GM21526 (cell line): ENCODE results near the gene REX1BD.

Experiments used
- ATAC-seq: cut with Tn5 transposase; IDR thresholded peaks from one replicate; pipeline ENCODE4 v1.9.1; 2021; ENCODE audit warnings: moderate library complexity; ENCODE audit not compliant: unreplicated experiment, low FRiP score

REX1BD gene

DNA sequence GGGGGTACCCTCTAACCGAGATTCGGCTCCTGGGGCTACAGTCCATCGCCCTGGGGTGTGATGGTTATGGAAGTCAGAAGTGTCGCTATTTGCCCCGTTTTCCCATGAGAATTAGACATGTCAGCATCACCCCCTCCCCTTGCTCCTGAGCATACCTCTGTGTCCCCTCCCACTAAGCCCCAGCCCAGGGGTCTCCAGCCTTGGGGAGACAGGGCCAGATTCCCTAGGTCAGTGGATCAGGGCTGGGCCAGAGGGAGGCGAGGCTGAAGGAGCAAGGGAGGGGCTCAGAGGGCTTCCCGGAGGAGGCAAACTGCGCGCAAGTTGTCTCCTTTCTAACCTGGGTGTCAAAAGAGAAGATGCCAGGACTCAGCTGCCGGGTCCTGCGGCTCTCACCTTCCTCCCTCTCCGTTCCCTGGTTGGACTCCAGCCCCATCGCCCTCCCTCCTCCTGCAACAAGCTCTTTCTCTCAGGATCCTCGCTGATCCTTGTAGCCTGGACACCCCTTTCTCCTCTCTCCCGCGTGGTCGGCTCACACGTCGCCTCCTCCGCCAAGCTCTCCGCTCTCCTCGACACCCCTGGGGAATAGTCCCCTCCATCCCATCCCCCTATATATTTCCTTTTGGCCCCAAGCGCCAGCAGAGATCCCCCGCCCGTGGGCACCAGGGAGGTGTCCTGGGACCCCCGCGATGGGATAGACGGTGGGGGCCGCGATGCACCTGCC is 23.6 kb downstream of the REX1BD start:
- no peak for ATAC-seq

DNA sequence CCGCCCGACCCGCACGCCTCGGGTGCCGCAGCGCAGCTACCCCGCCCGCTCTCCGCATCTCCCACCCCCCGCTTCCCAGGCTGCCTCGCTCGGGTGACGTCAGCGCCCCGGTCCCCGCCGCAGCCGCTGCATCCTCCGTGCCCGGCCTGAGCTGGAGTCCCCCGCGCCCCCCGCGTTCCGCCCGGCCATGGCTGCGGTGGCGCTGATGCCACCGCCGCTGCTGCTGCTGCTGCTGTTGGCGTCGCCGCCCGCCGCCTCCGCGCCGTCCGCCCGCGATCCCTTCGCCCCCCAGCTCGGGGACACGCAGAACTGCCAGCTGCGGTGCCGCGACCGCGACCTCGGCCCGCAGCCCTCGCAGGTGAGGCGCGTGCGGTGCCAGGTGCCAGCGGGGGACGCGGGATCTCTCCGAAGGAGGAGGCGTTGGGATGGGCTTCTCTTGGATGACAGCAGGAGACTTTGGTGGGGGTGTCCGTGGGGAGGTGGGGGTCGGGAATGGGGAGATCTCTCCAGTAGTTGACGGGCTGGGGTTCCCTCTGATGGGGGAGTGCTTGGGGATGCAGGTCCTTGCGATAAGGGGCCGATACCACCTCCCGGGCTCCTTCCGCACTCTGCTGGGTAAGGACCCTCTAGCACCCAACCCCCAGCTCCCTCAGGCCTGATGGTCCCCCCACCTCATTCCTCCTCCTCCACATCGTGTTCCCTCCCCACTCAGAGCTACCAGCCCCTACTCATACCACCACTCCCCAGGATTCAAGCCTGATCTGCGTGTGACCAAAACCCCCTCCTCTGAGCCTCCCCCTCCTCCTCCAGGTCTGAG is 24.4 kb downstream of the REX1BD start, which contains the start of gene TMEM59L:
TSS of gene TMEM59L (plus strand) at position 99 of the 817 bp plus-strand sequence. CDS start at position 188, 89 bp downstream.
- no peak for ATAC-seq

DNA sequence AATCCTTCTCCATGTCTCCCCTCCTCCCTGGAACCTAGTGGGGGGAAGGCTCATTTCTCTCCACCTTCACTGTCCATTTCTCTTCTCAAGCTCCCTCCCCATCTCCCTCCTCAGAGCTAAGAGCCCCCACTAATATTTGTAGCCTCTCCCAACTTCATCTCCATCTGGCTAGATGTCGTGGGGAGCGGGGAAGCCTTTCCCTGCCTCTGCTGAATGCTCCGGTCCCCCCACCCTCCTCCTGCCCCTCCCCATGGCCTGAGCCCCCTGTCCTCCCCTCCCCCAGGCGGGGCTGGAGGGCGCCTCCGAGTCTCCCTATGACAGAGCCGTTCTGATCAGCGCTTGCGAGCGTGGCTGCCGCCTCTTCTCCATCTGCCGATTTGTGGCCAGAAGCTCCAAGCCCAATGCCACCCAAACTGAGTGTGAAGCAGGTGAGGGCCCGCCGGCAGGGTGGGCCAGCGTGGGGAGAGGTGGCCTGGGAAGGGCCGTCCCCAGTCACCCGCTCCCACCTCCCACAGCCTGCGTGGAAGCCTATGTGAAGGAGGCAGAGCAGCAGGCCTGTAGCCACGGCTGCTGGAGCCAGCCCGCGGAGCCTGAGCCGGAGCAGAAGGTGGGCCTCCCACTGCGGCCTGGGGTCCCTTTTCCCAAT is 25.1 kb downstream of the REX1BD start:
- ATAC-seq = no peak

GRCh38 chr19:18616023-18616422 is 27.4 kb downstream of the REX1BD start:
- no peak for ATAC-seq

DNA sequence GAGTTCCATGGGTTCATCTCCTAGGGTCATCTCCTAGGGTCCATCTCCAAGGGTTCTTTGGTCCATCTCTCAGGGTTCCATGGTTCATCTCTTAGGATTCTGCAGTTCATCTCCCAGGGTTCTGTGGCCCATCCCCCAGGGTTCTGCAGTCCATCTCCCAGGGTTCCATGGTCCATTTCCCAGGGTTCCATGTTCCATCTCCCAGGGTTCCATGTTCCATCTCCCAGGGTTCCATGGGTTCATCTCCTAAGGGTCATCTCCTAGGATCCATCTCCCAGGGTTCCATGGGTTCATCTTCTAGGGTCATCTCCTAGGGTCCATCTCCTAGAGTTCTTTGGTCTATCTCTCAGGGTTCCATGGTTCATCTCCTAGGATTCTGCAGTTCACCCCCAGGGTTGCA is 29.0 kb downstream of the REX1BD start:
- no peak for ATAC-seq

- ATAC-seq = no peak
These were observed 29.6 kb downstream of the REX1BD start for GRCh38 chr19:18618236-18618635.

DNA sequence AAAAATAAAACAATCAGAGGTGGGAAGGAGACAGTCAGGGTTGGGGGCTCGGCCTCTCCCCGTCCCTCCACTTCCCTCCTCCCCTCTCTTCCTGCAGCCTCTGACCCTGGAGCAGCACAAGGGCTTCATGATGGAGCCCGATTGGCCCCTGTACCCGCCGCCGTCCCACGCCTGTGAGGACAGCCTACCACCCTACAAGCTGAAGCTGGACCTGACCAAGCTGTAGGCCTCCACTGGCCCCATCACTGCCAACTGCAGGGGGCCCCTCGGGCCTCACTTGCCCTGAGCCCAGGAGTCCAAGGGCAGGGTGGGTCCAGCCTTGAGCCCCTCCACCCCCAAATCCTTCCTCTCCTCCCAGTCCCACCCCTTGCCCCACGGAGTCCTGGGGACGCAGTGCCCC is 31.7 kb downstream of the REX1BD start:
- ATAC-seq = no peak

DNA sequence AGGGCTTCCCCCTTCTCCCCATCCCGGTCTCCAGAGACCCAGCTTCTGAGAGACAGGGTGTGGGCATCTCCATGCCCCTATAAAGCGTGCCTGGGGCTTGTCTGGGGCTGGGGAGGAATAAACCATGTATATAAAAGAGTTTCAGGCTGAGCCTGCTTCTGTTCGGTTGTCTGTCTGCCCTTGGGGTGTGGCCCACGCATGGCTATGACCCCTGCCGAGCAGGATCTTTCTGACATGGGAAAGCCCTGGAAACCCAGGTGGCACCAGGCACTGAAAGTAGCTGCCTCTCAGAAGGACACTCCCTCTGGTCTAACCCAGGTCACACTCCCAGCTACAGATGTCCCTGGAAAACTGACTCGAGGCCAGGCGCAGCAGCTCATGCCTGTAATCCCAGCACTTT is 32.3 kb downstream of the REX1BD start:
- ATAC-seq = no peak

DNA sequence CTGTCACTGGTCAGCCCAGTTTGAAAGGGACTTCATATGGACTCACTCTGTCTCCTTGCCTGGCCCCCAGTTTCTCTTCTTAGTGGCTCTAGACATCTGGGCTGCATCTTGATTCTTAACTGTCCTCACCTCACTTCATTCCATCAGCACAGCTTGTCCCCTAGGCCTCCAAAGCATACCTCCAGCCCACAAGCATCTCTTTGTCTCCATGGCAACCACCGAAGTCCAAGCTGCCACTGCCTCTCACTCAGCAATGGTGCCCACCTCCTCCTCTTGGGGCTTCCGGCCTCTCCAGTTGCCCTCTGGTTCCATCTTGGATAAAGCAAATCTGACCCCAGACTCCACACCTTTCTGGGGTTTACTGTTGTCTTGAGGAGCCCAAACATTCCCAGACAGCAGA is 38.3 kb downstream of the REX1BD start:
- ATAC-seq = no peak

- no peak for ATAC-seq
These were observed 40.8 kb downstream of the REX1BD start for GRCh38 chr19:18629166-18630088.

GRCh38 chr19:18633321-18633720 is 44.7 kb downstream of the REX1BD start:
- no peak for ATAC-seq

GRCh38 chr19:18634612-18635297 is 46.2 kb downstream of the REX1BD start:
- ATAC-seq = no peak

DNA sequence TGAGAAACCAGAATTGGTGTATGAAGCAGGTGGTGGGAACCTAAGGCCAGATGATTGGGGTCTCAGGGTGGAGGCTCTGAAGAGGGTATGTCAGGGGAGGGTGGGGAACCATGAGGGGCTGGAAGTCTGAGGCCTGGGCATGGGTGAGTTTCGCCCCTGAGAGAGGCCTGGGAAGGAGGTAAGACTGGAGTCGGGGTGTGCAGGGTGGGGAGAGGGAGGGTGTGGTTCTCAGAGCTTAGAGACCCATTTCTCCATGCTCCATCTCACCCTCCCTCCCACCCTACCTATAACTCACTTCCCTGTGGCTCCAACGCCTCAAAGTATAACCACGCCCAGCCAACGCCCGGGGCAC is 47.2 kb downstream of the REX1BD start:
- no peak for ATAC-seq

GRCh38 chr19:18636183-18636968 is 47.8 kb downstream of the REX1BD start:
- ATAC-seq = peak; percentile 70

DNA sequence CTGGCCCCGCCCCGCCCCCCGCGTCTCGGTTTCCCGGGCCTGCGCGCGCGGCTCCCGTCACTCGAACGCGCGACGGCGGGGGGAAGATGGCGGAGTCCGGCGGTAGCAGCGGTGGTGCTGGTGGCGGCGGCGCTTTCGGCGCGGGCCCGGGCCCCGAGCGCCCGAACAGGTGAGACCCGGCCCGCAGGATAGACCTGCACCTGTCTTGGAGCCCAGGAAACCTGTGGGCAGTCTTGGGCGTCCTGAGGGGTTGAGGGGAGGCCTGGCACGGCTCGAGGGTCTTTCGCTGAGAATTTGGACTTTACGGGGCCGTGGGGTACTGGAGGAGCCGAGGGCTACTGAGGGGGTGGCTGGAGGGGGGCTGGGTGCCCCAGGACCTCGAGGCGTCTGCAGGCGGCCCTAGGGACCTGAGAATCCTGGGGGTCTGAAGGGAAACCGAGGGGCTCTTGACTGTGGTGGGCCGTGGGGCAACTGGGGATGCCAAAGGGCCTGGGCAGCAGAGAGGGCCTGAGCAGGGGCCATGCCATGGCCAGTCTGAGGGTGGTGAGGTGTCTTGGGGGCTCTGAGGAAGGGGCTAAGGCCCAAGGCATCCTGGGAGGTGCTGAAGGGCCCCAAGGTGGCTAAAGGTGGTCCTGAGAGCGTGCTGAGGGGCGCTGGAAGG is 48.5 kb downstream of the REX1BD start, which contains the start of gene KLHL26:
TSS of gene KLHL26 (plus strand) at position 60 of the 661 bp plus-strand sequence. CDS start at position 87, 27 bp downstream.
- no peak for ATAC-seq

- ATAC-seq = no peak
These were observed 49.4 kb downstream of the REX1BD start for GRCh38 chr19:18637673-18638630.

GRCh38 chr19:18639706-18640243 is 51.2 kb downstream of the REX1BD start:
- no peak for ATAC-seq
